Superior temporal gyrus (tissue), 1 donor: Measurements from ENCODE around the gene KCNQ1.
A peak's percentile ranks its signal among the peaks of the same experiment; 100 is the strongest.

Source experiments
- DNase-seq: peaks from one replicate; pipeline ENCODE4 v3.0.0-alpha.2; 2016; ENCODE audit errors: extremely low spot score

Gene KCNQ1, protein sequence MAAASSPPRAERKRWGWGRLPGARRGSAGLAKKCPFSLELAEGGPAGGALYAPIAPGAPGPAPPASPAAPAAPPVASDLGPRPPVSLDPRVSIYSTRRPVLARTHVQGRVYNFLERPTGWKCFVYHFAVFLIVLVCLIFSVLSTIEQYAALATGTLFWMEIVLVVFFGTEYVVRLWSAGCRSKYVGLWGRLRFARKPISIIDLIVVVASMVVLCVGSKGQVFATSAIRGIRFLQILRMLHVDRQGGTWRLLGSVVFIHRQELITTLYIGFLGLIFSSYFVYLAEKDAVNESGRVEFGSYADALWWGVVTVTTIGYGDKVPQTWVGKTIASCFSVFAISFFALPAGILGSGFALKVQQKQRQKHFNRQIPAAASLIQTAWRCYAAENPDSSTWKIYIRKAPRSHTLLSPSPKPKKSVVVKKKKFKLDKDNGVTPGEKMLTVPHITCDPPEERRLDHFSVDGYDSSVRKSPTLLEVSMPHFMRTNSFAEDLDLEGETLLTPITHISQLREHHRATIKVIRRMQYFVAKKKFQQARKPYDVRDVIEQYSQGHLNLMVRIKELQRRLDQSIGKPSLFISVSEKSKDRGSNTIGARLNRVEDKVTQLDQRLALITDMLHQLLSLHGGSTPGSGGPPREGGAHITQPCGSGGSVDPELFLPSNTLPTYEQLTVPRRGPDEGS

DNA sequence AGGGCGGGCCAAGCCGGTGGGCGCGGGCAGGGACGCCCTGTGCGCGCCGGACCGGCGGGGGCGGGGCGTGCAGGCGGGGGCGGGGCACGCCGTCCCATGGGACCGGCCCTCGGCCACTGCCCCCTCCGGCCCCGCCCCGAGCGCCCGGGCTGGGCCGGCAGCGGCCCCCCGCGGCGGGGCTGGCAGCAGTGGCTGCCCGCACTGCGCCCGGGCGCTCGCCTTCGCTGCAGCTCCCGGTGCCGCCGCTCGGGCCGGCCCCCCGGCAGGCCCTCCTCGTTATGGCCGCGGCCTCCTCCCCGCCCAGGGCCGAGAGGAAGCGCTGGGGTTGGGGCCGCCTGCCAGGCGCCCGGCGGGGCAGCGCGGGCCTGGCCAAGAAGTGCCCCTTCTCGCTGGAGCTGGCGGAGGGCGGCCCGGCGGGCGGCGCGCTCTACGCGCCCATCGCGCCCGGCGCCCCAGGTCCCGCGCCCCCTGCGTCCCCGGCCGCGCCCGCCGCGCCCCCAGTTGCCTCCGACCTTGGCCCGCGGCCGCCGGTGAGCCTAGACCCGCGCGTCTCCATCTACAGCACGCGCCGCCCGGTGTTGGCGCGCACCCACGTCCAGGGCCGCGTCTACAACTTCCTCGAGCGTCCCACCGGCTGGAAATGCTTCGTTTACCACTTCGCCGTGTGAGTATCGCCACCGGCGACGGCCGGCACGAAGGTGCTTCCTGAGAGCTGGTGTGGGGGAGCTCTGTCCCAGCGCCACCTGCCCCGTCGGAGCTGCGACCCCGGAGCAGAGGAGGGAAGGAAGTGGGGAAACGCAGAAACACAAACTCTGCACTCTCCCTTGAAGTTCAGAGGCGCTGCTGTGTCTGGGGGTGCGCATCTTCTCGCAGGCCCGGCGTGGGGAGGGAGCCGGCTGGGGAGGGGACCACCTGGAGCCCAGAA, at the start of gene KCNQ1:
TSS of gene KCNQ1 (plus strand) at position 188 of the 925 bp plus-strand sequence. CDS start at position 279, 91 bp downstream.
- no peak for DNase-seq

DNA sequence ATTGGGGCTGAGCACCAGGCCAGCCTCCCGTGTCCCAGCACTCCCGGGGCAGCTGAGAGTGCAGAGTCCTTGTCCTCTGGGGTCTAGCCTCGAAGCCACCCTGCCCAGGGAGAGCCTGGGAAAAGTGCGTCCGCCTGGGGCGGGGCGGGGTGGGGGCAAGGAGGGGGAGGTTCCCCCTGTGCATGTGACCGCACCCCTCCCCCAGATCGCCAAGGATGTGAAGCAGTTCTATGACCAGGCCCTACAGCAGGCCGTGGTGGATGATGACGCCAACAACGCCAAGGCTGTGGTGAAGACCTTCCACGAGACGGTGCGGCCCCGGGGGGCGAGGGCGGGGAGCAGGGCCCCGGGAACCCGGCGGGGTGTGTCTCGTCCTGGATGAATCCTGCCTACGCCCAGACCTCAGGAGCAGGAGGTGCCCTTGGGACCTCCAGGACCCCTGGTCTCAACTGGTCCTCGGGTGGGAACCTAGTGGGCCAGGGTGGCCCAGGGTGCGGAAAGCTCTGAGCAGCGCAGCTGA, 49.5 kb upstream of the KCNQ1 start:
- DNase-seq, result no peak

DNA sequence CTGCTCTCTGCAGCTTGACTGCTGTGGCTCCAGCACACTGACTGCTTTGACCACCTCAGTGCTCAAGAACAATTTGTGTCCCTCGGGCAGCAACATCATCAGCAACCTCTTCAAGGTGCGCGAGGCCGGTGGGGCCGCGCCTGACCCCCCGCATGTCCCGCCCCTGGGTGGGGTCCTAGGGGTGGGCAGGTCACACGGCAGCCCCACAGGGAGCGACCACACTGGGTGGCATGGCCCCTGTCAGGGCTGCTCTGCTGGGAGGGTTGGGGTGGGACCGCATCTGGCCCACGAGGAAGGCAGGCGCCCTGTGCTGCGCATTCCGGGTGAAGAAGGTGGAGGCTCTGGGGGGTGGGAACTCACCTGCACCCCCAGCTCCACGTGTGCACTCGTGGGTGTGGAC, 49.0 kb upstream of the KCNQ1 start:
- no peak for DNase-seq

DNA sequence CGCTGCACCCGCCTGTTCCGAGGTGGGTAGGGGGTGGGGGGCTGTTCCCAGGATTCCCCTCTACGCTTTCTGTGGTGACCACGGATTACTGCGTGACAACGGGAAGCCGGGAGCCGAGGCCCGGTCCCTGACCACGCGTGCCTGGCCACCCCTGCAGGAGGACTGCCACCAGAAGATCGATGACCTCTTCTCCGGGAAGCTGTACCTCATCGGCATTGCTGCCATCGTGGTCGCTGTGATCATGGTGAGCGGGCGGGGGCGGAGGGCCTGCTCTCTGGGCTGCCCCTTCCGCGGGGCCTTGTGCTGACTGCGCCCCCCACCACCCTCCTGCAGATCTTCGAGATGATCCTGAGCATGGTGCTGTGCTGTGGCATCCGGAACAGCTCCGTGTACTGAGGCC, 48.3 kb upstream of the KCNQ1 start:
- DNase-seq, result no peak

DNA sequence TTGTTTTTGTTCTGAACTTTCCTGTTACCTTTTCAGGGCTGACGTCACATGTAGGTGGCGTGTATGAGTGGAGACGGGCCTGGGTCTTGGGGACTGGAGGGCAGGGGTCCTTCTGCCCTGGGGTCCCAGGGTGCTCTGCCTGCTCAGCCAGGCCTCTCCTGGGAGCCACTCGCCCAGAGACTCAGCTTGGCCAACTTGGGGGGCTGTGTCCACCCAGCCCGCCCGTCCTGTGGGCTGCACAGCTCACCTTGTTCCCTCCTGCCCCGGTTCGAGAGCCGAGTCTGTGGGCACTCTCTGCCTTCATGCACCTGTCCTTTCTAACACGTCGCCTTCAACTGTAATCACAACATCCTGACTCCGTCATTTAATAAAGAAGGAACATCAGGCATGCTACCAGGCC, 47.8 kb upstream of the KCNQ1 start:
- no peak for DNase-seq

DNA sequence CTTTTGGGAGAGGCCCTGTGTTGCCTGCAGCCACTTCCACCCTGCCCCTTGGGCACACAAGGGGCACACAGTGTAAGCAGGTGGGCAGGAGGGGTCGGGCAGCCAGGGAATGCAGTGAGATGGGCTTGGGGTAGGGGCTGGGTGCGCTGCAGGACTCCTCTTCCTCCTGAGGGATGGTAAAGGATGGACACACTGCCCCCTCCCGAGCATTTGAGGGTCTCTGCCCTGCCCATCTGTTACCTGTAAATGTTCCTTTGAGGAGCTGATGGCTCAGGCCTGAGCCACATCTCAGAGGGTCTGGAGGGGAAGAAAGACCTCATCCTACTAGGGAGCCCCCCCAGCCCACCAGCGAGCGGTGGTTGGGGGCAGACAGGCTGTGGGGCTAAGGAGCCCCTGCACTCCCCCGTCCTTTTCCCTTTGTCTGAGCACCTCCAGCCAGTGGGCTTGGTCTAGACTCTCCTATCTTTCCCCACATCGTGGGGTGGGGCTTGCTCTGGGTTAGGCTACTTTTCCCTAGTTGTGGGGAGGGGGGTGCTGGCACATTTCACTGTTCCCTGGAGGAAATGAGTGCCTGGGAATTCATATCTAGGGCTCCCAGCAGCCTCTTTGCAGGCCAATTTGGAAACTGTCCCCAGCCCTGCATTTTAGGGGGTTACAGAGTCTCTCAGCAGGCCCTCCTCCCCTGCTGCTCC, 46.0 kb upstream of the KCNQ1 start:
- DNase-seq, result no peak

DNA sequence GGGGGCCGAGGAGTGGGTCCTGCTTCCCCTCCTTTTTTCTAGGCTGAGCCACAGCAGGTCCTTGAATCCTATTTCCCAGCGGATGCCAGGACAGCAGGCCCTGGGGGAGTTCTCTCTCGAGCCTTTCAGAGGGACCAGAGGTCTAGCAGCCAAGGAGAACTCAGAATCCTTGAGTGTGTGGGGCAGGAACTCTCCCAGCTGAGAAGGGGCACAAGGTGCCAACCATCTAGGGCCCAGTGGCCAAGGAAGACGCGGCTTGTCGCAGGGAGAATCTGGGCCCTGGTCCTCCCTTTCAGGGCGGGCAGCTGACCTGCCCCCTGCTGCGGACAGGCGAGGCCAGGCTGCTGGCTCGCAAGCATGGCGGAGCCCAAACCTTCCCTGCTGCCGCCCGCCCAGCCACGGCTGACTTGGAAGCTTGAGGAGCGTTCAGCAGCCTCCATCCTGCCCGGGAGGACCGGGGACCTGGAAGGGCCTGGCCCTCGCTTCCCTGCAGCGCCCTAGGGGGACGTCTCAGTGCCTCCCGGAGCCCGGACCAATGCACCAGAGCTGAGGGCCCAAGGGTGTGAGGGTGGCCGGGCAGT, 45.2 kb upstream of the KCNQ1 start:
- no peak for DNase-seq

DNA sequence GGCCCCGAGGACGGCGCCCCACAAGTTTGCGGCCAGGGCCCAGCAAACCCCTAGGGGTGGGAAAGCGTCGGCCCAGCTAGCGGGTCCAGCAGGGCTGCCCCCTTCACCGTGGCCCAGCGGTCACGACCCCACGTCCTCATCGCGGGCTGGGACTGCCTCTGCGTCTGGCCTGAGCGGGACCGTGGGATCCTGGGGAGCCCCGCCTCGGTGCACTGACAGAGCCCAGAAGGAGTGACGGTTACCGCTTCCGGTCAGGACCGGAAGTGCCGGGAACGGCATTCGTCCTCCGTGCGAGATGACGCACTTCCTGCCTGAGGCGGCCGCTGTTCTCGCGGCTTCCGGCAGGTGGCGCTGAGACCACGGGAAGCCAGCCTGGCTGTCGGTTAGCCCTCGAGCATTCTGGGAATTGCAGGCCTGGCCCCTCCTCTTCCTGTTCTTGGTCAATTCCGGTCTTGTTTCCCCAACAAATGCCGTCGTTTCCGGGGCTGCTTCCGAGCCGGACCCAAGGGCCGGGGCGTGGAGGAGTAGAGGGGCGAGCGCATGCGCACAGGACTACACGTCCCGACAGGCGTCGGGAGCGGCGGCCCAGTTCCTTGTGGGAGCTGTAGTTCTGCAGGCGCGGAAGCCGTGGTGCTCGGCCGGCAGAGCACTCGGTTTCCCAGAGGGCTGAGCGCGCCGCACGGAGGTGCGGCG, 44.6 kb upstream of the KCNQ1 start, which contains the start of gene TSSC4:
TSS of gene TSSC4 (plus strand) at position 682 of the 693 bp plus-strand sequence. CDS start 1,884 bp downstream, outside the sequence.
- peak; percentile 100 for DNase-seq

DNA sequence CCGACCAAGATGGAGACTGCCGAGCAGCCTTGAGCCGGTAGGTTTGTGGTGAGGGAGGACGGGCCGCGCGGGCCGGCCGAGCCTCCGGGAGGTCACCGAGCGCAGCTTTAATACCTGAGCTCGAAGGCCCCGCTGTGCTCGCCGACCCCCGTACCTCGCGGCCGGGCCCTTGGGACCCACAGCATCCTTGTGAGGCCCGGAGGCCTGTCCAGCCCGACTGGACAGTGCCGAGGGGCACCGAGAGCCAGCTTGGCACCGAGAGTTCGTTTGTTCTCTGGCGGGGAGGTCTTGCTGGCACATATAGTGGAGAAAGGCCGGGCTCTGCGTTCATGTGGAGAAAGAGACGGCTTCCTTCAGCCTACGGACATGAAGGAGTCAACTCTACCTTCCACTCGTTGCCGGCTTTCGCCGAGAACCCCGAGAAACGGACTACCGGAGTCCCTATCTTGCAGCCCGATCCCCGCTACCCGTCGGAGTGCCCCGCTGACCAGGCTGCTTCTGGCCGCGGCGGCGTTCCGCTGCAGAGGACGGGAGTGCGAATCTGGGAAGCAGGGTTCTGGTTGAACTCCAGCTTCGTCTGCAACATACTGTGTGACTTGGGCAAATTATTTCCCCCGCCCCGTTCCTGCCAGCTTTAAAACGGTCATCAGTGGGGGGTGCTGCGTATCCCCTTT, 43.9 kb upstream of the KCNQ1 start:
- DNase-seq, result no peak

DNA sequence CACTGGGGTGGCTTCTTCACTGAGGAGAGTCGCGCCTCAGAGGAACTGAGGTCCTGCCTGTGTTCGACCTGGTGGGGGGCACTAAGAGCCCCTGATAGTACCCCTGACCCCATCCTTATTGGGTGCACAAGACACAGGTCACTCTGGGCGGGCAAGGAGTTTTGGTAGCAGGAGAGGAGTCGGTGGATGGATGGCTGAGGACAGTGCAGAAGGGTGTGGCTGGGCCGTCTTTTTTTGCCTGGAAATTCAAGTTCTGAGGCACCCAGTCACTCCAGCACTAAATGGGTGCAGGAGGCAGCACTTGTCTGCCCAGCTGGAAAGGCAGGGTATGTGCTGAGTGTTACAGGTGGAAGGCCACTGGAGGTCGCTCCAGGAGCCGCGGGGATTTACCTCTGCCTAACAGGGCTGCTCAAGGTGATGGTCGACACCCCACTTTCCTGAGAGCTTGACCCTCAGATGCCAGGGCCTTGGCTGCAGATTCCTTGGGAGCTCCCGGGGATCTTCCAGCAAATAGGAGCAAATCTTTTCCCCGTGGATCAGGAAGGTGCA, 43.3 kb upstream of the KCNQ1 start:
- DNase-seq, result no peak

DNA sequence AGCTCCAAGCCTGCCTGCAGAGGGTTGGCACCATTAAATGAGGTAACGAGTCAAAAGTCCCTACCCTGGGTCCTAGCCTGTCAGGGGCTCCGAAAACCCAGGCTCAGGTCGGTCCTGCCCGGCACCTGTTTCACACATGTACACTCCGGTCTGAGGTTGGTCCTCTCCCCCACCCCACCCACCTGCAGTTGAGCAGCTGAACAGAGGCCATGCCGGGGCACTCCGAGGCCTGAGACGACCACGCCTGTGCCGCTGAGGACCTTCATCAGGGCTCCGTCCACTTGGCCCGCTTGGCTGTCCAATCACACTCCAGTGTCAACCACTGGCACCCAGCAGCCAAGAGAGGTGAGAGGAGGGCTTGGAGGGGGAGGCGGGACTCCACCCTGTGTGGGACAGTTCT, 42.7 kb upstream of the KCNQ1 start:
- no peak for DNase-seq

DNA sequence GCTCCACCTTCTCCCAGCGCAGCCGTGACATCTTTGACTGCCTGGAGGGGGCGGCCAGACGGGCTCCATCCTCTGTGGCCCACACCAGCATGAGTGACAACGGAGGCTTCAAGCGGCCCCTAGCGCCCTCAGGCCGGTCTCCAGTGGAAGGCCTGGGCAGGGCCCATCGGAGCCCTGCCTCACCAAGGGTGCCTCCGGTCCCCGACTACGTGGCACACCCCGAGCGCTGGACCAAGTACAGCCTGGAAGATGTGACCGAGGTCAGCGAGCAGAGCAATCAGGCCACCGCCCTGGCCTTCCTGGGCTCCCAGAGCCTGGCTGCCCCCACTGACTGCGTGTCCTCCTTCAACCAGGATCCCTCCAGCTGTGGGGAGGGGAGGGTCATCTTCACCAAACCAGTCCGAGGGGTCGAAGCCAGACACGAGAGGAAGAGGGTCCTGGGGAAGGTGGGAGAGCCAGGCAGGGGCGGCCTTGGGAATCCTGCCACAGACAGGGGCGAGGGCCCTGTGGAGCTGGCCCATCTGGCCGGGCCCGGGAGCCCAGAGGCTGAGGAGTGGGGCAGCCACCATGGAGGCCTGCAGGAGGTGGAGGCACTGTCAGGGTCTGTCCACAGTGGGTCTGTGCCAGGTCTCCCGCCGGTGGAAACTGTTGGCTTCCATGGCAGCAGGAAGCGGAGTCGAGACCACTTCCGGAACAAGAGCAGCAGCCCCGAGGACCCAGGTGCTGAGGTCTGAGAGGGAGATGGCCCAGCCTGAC, 41.7 kb upstream of the KCNQ1 start:
- DNase-seq, result no peak

DNA sequence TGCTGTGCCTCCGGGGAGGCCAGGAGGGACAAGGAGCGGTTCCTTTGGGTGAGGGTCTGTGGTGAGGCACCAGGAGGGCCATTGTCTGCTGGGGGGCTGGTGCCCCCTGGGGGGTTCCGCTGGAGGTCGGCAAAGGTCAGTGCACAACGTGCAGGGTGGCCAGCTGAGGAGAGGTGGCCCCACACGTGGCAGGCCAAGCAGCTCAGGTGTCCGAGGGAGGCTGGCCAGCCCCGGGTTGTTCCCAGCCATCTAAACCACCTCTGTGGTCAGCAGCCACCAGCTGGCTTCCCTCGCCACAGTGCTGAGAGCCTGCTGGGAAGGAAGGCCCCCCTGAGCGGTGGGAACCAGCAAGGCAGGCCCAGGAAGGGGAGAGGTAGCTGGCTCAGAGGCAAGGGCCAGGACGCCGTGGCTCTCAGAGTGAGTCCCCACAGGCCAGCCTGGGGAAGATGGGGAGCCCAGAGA, 40.0 kb upstream of the KCNQ1 start:
- no peak for DNase-seq

DNA sequence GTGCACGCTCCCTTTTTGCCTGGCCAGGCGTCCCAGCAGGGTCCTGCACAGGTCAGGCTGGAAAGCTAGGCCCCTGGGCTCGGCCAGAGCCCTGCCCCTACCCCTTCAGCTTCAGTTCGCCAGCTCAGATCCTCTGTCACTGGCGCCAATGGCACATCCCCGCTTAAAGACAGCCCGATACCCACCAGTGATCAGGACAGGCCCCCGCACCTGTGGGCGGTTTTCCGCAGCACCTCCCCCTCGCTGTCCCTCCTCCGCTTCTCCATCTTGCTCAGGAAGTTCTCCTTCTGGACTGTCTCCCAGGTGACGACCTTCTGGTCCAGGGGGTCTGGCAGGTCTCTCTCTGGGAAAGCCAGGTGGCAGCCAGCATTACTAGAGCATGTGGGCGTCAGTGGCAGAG, 38.4 kb upstream of the KCNQ1 start:
- no peak for DNase-seq

DNA sequence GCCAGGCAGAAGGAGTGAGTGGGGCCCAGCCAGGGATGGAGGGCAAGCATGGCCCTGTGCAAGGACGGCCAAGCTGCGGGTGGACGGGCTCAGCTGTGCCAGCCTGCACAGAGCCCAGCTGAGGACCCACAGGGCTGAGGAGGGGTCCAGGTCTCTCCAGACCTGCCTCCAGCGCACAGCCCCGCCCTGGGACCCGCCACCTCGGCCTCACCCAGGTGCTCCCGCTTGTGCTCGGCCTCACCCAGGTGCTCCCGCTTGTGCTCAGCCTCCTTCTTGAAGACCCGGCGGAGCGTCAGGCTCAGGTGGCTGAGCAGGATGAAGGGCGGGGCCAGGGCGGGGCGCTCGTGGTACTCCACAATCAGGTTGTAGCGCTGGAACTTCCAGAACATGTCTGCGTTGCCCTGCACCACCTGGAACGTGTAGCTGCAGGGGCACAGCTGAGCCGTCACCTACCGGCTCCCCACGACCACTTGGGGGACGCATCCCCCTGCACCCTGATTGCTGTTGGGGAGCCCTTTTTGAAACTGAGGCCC, 37.9 kb upstream of the KCNQ1 start:
- no peak for DNase-seq

DNA sequence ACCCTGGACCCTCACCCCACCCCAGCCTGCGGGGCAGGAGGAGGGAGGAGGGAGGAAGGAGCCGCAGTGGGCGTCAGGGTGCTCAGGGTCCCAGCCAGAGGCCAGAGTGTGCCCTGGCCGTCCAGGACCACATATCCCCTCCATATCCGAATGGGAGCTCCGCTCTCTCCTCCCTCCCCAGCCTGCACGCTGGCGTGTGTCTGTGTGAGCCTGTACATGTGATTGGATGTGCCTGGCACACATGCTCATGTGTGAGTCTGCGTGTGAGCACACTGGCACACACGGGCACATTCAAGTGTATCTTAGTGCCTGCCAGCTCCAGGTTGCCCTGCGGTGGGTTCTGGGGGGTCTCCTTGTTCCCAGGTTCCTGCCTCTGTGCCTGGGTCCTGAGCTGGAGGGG, 36.1 kb upstream of the KCNQ1 start:
- DNase-seq, result no peak

DNA sequence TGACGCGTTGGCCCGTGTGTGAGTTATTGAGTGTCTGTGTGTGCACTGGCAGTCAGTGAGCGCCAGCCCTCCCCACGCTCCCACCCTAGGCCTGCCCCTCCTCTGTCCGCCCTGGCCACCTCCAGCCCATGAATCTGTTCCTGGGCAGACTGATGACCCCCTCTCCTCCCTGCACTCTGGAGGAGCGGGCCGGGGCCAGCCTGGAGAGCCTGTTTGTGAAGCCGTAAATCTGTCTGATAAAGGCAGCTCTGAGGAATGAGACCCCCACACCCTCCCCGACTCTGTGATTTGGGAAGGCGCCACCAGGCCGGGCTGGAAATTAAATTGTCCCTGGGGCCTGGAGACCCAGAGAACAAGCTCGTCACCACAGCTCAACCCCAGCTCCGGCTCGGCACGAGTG, 35.7 kb upstream of the KCNQ1 start:
- no peak for DNase-seq
